K562 (cell line): ENCODE data around the gene ZNHIT3. TPM values are rescaled to one million over a fixed set of nuclear protein-coding genes. Genes with fewer than 3 reads are reported as not detected.
A peak's percentile ranks its signal among the peaks of the same experiment; 100 is the strongest.

ENCODE experiments used
- ATAC-seq: fragments of 200-7000 bp; cut with Tn5 transposase; 3 replicates; pipeline ENCODE4 v1.9.1; 2020; ENCODE audit warnings: moderate library complexity
- Bru-seq: library from RNA; stranded (reverse); fragments of 400-500 nt; gene quantifications from one replicate; lab custom pipeline; 2021; lab: Mats Ljungman, UMichigan
- BruChase-seq, 2 experiments: library from RNA; stranded (reverse); fragments of 400-500 nt; gene quantifications; one replicate each; lab custom pipeline; 2021; lab: Mats Ljungman, UMichigan
- BruUV-seq: library from RNA; stranded (reverse); fragments of 400-500 nt; replicated peaks from 2 replicates; lab custom pipeline; 2021; lab: Mats Ljungman, UMichigan
- CTCF ChIA-PET: fragments of 300-600 bp; formaldehyde crosslinking; extraction: SDS; loops from one replicate; lab custom pipeline; 2021; ENCODE audit warnings: low intra/inter-chr PET ratio; lab: Yijun Ruan, JAX
- POLR2A ChIA-PET: fragments of 300-600, 350-650 bp; sonication (Branson Sonifier 250); formaldehyde crosslinking; extraction: SDS; loops from one replicate; lab custom pipeline; 2021; ENCODE audit warnings: antibody characterized with exemption, inconsistent platforms; lab: Yijun Ruan, JAX
- DNase-seq, 4 experiments: peaks; one replicate each; pipeline versions ENCODE4 v3.0.0 to v3.0.0-alpha.2; 2011 to 2018; ENCODE audit warnings: low spot score in 3 of 4, mixed read lengths in 3 of 4; ENCODE audit errors: extremely low read depth in 1 of 4
- FAIRE-seq: peaks from 2 replicates; lab custom pipeline; 2011; peaks lifted over from hg19 to GRCh38; lab: Jason Lieb, UNC
- H2AFZ ChIP-seq: 2 replicates; pipeline ENCODE4 v1.6.0; 2011; ENCODE audit warnings: low read depth, low read length, control low read depth, inconsistent platforms
- H3K27ac ChIP-seq: fragments of 200-600 bp; 3 replicates; pipeline ENCODE4 v1.8.0; 2011; ENCODE audit warnings: low read depth, mild to moderate bottlenecking, control low read depth, inconsistent platforms, low read length, moderate library complexity, mixed read lengths; ENCODE audit errors: extremely low read depth
- H3K27me3 ChIP-seq, 2 experiments: fragments of 300-600 bp in 1 of 2; 2 replicates in 1 of 2; 3 replicates in 1 of 2; pipeline versions ENCODE4 v1.6.0 to v1.8.0; 2011; ENCODE audit warnings: inconsistent platforms in 2 of 2, low read length in 2 of 2, mild to moderate bottlenecking in 1 of 2, mixed read lengths in 1 of 2, moderate library complexity in 1 of 2; ENCODE audit not compliant: control insufficient read depth in 2 of 2, insufficient read depth in 2 of 2
- H3K36me3 ChIP-seq: fragments of 300-600 bp; 3 replicates; pipeline ENCODE4 v1.8.0; 2011; ENCODE audit warnings: mild to moderate bottlenecking, low read length, inconsistent platforms; ENCODE audit not compliant: control insufficient read depth, insufficient read depth
- H3K4me1 ChIP-seq, 2 experiments: fragments of 200-600 bp in 1 of 2; replicated peaks in 1 of 2; 2 replicates in 1 of 2; 3 replicates in 1 of 2; pipeline versions ENCODE4 v1.5.1 to v1.8.0; 2011; ENCODE audit warnings: inconsistent platforms in 2 of 2, low read length in 2 of 2, mild to moderate bottlenecking in 1 of 2, mixed read lengths in 1 of 2, moderate library complexity in 1 of 2; ENCODE audit not compliant: control insufficient read depth in 2 of 2, insufficient read depth in 2 of 2
- H3K4me2 ChIP-seq: 2 replicates; pipeline ENCODE4 v1.6.1; 2011; ENCODE audit warnings: low read length, control low read depth, inconsistent platforms, mixed read lengths; ENCODE audit not compliant: insufficient read depth
- H3K4me3 ChIP-seq: fragments of 200-600 bp; sonication (generic), shearing (Covaris generic); 2 replicates; pipeline ENCODE4 v1.5.1; 2016; ENCODE audit warnings: control low read depth, inconsistent platforms
- H3K79me2 ChIP-seq: fragments of 200-600 bp; 3 replicates; pipeline ENCODE4 v1.8.0; 2011; ENCODE audit warnings: low read length, inconsistent platforms; ENCODE audit not compliant: control insufficient read depth, insufficient read depth
- H3K9ac ChIP-seq, 2 experiments: 2 replicates each; pipeline versions ENCODE4 v1.6.0 to v1.6.1; 2011; ENCODE audit warnings: low read depth in 2 of 2, low read length in 2 of 2, control low read depth in 1 of 2, inconsistent platforms in 1 of 2, mild to moderate bottlenecking in 1 of 2, mixed read lengths in 1 of 2; ENCODE audit not compliant: insufficient read depth in 1 of 2
- H3K9me1 ChIP-seq: one replicate; pipeline ENCODE4 v1.6.0; 2011; ENCODE audit warnings: inconsistent platforms, mild to moderate bottlenecking, low read length, moderate library complexity; ENCODE audit not compliant: control insufficient read depth, insufficient read depth
- H3K9me3 ChIP-seq: replicated peaks from 2 replicates; pipeline ENCODE4 v1.5.1; 2011; ENCODE audit warnings: low read depth, low read length, inconsistent platforms; ENCODE audit not compliant: control insufficient read depth, insufficient read depth
- H4K20me1 ChIP-seq: replicated peaks from 2 replicates; pipeline ENCODE4 v1.6.1; 2011; ENCODE audit warnings: low read length, inconsistent platforms, mixed read lengths; ENCODE audit not compliant: control insufficient read depth, insufficient read depth
- POLR2B ChIP-seq: fragments of 450-650 bp; IDR thresholded peaks from 2 replicates; pipeline ENCODE4 v1.6.1; 2018; ENCODE audit warnings: low read depth; ENCODE audit not compliant: partially characterized antibody
- POLR2H ChIP-seq: IDR thresholded peaks from 2 replicates; pipeline ENCODE4 v1.6.1; 2016; ENCODE audit warnings: missing genetic modification characterization, low read depth, mild to moderate bottlenecking, control low read depth, missing compliant biosample characterization, moderate library complexity
- RB1 ChIP-seq: fragments of 450-650 bp; IDR thresholded peaks from 2 replicates; pipeline ENCODE4 v1.6.1; 2017; ENCODE audit warnings: low read depth, mild to moderate bottlenecking
- SIN3B ChIP-seq: fragments of 450-650 bp; IDR thresholded peaks from 2 replicates; pipeline ENCODE4 v1.6.1; 2017; ENCODE audit warnings: low read depth, mild to moderate bottlenecking, moderate library complexity
- ZNF57 ChIP-seq: fragments of 450-650 bp; formaldehyde crosslinking; IDR thresholded peaks from 2 replicates; pipeline ENCODE4 v1.4.0; 2020; ENCODE audit warnings: mild to moderate bottlenecking, moderate library complexity
- WGBS: fragments of 100-300 bp; shearing (Covaris generic); methylation state at CpG from one replicate; pipeline ENCODE4 v1.1.6; 2016; ENCODE audit warnings: low coverage, mixed read lengths; ENCODE audit not compliant: insufficient coverage; ENCODE audit errors: missing lambda C conversion rate; 5-methylcytosine and 5-hydroxymethylcytosine counted together
- in situ Hi-C: fragments of 300-500 bp; cut with MboI; formaldehyde crosslinking; loops from 4 replicates; pipeline ENCODE4 v1.15.0; 2018; ENCODE audit warnings: inconsistent platforms, mixed read lengths
- intact Hi-C: fragments of 100-400 bp; cut with micrococcal nuclease; formaldehyde crosslinking; loops from 2 replicates; pipeline ENCODE4 v1.14.2; 2022
- long read RNA-seq, 3 experiments: library from polyadenylated mRNA in 2 of 3; library from RNA in 1 of 3; unstranded in 2 of 3; stranded (forward) in 1 of 3; transcript quantifications; one replicate each; pipeline ENCODE4 v2.0.0, GENCODE V29; 2019 to 2022
- polyA minus RNA-seq, 3 experiments: library from RNA; depleted of rRNA, polyadenylated mRNA; stranded (reverse); fragments of >200 nt; gene quantifications; 2 replicates each; pipeline ENCODE4 v1.2.3, GENCODE V29; 2011
- polyA plus RNA-seq, 8 experiments: library from polyadenylated mRNA; depleted of rRNA in 4 of 8; stranded (reverse) in 5 of 8; unstranded in 3 of 8; fragments of >200 nt; fragmentation: Nextera tagmentation in 2 of 8; fragmentation: Illumina TruSeq in 1 of 8; extraction: Ambion mirVana in 2 of 8; extraction: Trizol in 1 of 8; gene quantifications; 2 replicates each; pipeline versions ENCODE4 v1.2.1 to v1.2.3, GENCODE V29; 2011 to 2014; ENCODE audit warnings: inconsistent platforms in 1 of 8, missing spikeins in 1 of 8
- total RNA-seq, 7 experiments: library from RNA; depleted of rRNA in 6 of 7; stranded (reverse); fragments of >200 nt in 6 of 7; fragmentation: Illumina TruSeq in 2 of 7; extraction: Trizol in 2 of 7; gene quantifications; 2 replicates each; pipeline versions ENCODE4 v1.2.1 to v1.2.3, GENCODE V29; 2011 to 2021; ENCODE audit warnings: low replicate concordance in 1 of 7
- TF ChIP-seq, protein P1 (sequence below), 2 experiments: fragments of 450-650 bp in 1 of 2; sonication (generic) in 1 of 2; formaldehyde crosslinking; conservative IDR thresholded peaks; 2 replicates each; pipeline versions ENCODE4 v1.4.0 to v1.8.1; 2020 to 2022; ENCODE audit warnings: mild to moderate bottlenecking in 1 of 2, missing genetic modification reagents in 1 of 2
- TF ChIP-seq, protein P2 (sequence below): fragments of 450-650 bp; IDR thresholded peaks from 2 replicates; pipeline ENCODE4 v1.6.1; 2016; ENCODE audit warnings: borderline replicate concordance
- TF ChIP-seq, protein P3 (sequence below): conservative IDR thresholded peaks from 2 replicates; pipeline ENCODE4 v1.6.1; 2011; ENCODE audit warnings: low read depth, mild to moderate bottlenecking, low read length; ENCODE audit not compliant: control insufficient read depth

ZNHIT3 gene
- total RNA-seq (2011; cell fraction: chromatin; rRNA removed; ENCODE audit: low replicate concordance) = 32.7 and 39.4 TPM in 2 replicates
- total RNA-seq (2011; cell fraction: nucleolus; rRNA removed) = 29.9 and 34.3 TPM in 2 replicates
- 39.5 and 43.7 TPM in 2 replicates for total RNA-seq (2011; cell fraction: nucleoplasm; rRNA removed)
- total RNA-seq (2014; rRNA removed) (45.0 and 52.6 TPM in 2 replicates), total RNA-seq (2014; rRNA removed; fragmentation: Illumina TruSeq; extraction: Trizol) (90.9 and 92.3 TPM in 2 replicates), total RNA-seq (2015; rRNA removed; fragmentation: Illumina TruSeq; extraction: Trizol) (79.6 and 88.4 TPM in 2 replicates), total RNA-seq (2021) (52.0 and 60.6 TPM in 2 replicates), polyA plus RNA-seq (2011; rRNA removed) (103 and 146 TPM in 2 replicates), polyA plus RNA-seq (2014; fragmentation: Illumina TruSeq; extraction: Trizol) (72.5 and 76.3 TPM in 2 replicates), polyA plus RNA-seq (2014; fragmentation: Nextera tagmentation; extraction: Ambion mirVana) (100 to 1,000 TPM; 270 to 300 TPM), polyA plus RNA-seq (2014; rRNA removed) (88.4 and 95.7 TPM in 2 replicates), polyA minus RNA-seq (2011; rRNA and poly(A)+ RNA removed) (40.6 and 42.8 TPM in 2 replicates), Bru-seq, nascent RNA (percentile 80 among the genes with signal in this experiment), BruChase-seq, experiment 1, labeled RNA remaining after a 2-hour chase (percentile 85 among the genes with signal in this experiment), BruChase-seq, experiment 2, labeled RNA remaining after a 6-hour chase (percentile 84 among the genes with signal in this experiment)
- polyA plus RNA-seq (2011; cell fraction: cytosol; rRNA removed) = 68.0 and 87.6 TPM in 2 replicates
- 35.6 and 45.0 TPM in 2 replicates for polyA plus RNA-seq (2011; cell fraction: nucleus; rRNA removed)
- 62.6 and 68.8 TPM in 2 replicates for polyA plus RNA-seq (2012)
- 14.8 and 15.9 TPM in 2 replicates for polyA minus RNA-seq (2011; cell fraction: cytosol; rRNA and poly(A)+ RNA removed)
- 14.4 and 18.1 TPM in 2 replicates for polyA minus RNA-seq (2011; cell fraction: nucleus; rRNA and poly(A)+ RNA removed)
- long read RNA-seq, experiment 1, transcript ZNHIT3-208 (4 exons, 926 nt) = minor isoform, 18 of 119 reads
- long read RNA-seq, experiment 1, transcript ZNHIT3-204 (5 exons, 951 nt) = major isoform, 79 of 119 reads
- long read RNA-seq, experiment 1, partial matches to known transcripts = 16 of 119 reads
- long read RNA-seq, experiment 1, other reads (novel, unspliced or antisense) = 3 of 119 reads
- long read RNA-seq, experiment 2, full-length matches to known transcripts = 52 of 58 reads
- long read RNA-seq, experiment 2, partial matches to known transcripts = 1 of 58 reads
- long read RNA-seq, experiment 2, other reads (novel, unspliced or antisense) = 5 of 58 reads
- long read RNA-seq, experiment 3, transcript ZNHIT3-204 (5 exons, 951 nt) = major isoform, 56 of 75 reads
- long read RNA-seq, experiment 3, transcript ZNHIT3-208 (4 exons, 926 nt) = minor isoform, 16 of 75 reads
- long read RNA-seq, experiment 3, partial matches to known transcripts = 0 of 75 reads
- long read RNA-seq, experiment 3, other reads (novel, unspliced or antisense) = 1 of 75 reads

DNA sequence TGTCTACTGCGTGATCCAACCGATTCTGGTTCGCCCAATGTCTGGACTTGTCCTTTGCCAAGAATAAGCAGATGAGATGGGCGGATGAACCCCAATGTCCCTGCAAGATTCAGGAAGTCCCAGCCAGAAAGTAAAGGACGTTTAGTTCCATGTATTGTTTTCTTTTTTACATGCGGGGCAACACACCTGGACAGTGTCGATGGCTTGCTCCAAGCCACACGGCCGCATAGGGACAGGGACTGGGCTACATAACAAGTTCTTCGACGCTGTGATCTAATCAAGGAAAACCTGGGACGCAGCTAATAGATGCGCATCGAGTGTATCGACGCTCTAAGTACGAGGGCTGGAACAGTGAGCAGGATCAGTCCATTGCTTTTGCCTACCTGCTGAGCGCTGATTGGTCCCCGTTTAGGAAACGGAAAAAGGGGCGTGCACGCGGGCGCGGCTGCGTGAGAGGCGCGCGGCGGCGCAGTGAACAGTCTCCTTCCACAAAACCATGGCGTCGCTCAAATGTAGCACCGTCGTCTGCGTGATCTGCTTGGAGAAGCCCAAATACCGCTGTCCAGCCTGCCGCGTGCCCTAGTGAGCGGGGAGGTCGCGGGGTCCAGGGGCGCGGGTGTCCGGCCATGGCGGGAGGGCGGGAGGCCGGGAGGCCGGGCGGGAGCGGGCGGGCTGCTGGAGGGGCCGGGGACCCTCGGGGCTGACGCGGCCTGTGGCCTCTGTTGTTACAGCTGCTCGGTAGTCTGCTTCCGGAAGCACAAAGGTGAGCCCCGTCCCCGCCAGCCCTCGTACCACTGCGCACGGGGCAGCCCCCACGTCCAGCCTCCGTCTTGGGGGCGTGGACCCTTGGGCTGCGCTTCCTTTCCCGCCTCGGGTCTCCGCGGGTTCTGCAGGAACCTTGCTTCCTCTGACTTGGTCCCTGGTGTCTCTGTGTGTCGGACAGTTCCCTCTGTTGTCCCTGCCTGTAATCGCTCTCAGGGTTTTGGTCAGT lies at the start of gene ZNHIT3:
ZNHIT3 (plus strand) TSS at position 478 of the 991 bp plus-strand sequence; CDS start at position 497, 19 bp downstream.
- 2% methylated on average over 55 of the region's 73 CpGs for WGBS
- Histone ChIP-seq H3K4me1 (peaks cover 14 to 27% of the 10 kb centered on the region in 2 experiments; a peak in 4 of 5 replicates), H3K9me1 (no peaks in the 10 kb centered on the region), H3K36me3 (peaks cover 25% of the 10 kb centered on the region), H3K27ac (peak within 1 kb of the TSS; percentile 64), H3K9me3 (no peaks in the 10 kb centered on the region), H3K9ac (peak within 1 kb of the TSS; percentile 73 to 98), H3K79me2 (peaks cover 52% of the 10 kb centered on the region), H3K4me2 (peak within 1 kb of the TSS; percentile 90), H2AFZ (peak within 1 kb of the TSS; percentile 94), H4K20me1 (peaks cover 3% of the 10 kb centered on the region; the same call in 1 of the 2 replicates), H3K27me3 (no peaks in the 10 kb centered on the region; a peak in 1 of 5 replicates), H3K4me3 (peak within 1 kb of the TSS; percentile 85)
- BruUV-seq = no TSS peak
- DNase-seq (peak; percentile 91 to 97 (median 94)), ATAC-seq (peak; percentile 95), FAIRE-seq (no peak)
- ChIA-PET POLR2A (interaction anchor here (0.7 to 2.3 kb wide), 5 partner anchors 8 to 430 kb away, joined by 3 to 10 read pairs (median 3); no protein-coding TSS in a partner anchor), CTCF (no interaction called here)
- in situ Hi-C loops = loop anchor here (25.0 kb wide), 1 partner anchor 524 kb away; no protein-coding TSS in a partner anchor
- intact Hi-C loops = no loop called here
- peak; percentile 51; the same call in 1 of the 2 replicates for TF ChIP-seq SIN3B
- TF ChIP-seq, protein P1, sequence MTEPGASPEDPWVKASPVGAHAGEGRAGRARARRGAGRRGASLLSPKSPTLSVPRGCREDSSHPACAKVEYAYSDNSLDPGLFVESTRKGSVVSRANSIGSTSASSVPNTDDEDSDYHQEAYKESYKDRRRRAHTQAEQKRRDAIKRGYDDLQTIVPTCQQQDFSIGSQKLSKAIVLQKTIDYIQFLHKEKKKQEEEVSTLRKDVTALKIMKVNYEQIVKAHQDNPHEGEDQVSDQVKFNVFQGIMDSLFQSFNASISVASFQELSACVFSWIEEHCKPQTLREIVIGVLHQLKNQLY (CRISPR knock-in tag; conservative IDR thresholded peaks at IDR 0.05) = no peak
- TF ChIP-seq ZNF57 (CRISPR knock-in tag) = no peak
- TF ChIP-seq POLR2B = peak; percentile 48
- peak; percentile 13; the same call in 1 of the 2 replicates for TF ChIP-seq RB1
- TF ChIP-seq, protein P2, sequence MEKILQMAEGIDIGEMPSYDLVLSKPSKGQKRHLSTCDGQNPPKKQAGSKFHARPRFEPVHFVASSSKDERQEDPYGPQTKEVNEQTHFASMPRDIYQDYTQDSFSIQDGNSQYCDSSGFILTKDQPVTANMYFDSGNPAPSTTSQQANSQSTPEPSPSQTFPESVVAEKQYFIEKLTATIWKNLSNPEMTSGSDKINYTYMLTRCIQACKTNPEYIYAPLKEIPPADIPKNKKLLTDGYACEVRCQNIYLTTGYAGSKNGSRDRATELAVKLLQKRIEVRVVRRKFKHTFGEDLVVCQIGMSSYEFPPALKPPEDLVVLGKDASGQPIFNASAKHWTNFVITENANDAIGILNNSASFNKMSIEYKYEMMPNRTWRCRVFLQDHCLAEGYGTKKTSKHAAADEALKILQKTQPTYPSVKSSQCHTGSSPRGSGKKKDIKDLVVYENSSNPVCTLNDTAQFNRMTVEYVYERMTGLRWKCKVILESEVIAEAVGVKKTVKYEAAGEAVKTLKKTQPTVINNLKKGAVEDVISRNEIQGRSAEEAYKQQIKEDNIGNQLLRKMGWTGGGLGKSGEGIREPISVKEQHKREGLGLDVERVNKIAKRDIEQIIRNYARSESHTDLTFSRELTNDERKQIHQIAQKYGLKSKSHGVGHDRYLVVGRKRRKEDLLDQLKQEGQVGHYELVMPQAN = 0 out of 2 replicates have a peak, but pooled peaks have one; percentile 18
- TF ChIP-seq POLR2H (tag) = peak; percentile 45; the same call in 1 of the 2 replicates
- TF ChIP-seq, protein P3, sequence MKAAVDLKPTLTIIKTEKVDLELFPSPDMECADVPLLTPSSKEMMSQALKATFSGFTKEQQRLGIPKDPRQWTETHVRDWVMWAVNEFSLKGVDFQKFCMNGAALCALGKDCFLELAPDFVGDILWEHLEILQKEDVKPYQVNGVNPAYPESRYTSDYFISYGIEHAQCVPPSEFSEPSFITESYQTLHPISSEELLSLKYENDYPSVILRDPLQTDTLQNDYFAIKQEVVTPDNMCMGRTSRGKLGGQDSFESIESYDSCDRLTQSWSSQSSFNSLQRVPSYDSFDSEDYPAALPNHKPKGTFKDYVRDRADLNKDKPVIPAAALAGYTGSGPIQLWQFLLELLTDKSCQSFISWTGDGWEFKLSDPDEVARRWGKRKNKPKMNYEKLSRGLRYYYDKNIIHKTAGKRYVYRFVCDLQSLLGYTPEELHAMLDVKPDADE = peak; percentile 76
